GM12801 (cell line): Measurements from ENCODE around the gene SORCS2.

Source experiments
- CTCF ChIP-seq: IDR thresholded peaks from one replicate; pipeline ENCODE4 v1.5.1; 2011; ENCODE audit warnings: control low read depth; ENCODE audit not compliant: insufficient read length; ENCODE audit errors: extremely low read depth

SORCS2 gene

GRCh38 chr4:7458066-7458425 lies 265.7 kb downstream of the SORCS2 start:
- no peak for TF ChIP-seq CTCF

DNA sequence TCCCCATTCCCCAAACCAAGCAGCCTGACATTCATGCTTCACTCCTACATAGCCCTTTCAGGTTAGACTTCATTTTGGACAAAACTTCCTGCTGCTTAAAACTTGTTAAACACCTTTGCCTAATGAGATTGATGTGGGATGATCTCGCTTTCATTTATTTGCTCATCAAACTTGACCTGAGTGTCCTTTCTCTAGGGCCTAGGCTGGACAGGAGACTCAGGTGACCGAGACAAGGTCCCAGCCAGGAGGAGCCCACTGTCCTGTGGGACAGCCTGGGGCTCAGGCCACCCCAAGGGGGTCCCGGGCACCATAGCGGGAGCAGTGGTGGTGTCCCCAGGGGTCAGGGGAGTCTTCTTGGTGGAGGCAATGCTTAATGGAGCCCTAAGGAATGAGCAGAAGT lies 266.1 kb downstream of the SORCS2 start:
- TF ChIP-seq CTCF = no peak

DNA sequence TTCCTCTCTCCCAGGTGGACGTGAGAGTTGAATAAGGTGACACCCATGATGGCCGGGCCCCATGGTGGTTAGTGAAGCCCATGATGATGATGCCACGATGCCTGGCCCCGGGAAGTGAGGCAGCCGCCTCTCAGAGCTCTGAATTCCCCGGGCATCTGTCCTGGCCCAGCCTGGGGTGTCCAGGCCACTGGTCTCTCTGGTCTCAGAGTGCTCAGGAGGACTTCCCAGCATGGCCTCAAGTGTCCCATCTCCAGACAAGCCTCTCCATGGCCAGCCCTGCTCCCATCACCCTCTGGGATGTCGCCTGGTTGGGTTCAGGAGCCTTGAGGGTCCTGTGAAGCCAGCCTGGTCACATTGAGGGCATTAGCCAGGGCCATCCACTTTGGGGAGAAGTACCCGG lies 267.1 kb downstream of the SORCS2 start:
- TF ChIP-seq CTCF = no peak

DNA sequence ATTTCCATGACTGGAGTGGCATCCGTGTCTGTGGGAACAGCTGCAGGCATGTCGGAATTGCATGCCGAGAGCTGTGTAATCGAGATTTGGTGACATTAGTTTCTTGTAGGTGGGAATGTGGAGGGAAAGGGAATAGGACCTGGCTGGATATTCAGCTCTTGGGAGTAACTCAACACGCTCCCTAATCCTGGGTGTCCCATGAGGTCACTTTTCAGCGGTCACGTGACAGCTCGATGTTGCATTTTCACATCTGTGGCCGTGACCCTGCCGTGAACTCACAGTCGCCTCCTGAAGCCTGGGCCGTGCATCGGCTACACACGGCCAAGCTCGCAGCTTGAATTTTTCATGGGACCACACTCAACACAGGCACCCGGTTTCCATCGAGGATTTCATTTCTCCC lies 268.2 kb downstream of the SORCS2 start:
- TF ChIP-seq CTCF = no peak

DNA sequence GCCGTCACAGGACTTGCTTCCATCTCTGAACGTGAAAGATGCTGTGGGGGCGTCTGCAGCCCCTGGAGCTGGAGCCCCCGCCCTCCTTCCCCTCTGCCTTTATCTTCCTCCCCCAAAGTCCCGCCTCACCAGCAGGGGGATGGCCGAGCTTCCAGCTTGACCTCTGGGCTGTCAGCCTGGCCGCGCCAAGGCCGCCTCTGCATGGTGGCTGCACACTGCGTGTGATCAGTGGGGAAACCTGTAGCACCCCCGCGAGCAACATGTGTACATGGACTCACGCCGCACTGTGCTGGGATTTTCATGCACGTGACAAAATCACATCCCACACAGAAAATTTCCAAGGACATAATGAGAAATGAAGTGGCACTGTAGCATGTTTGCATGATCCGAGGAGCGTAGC lies 268.9 kb downstream of the SORCS2 start:
- TF ChIP-seq CTCF = no peak

DNA sequence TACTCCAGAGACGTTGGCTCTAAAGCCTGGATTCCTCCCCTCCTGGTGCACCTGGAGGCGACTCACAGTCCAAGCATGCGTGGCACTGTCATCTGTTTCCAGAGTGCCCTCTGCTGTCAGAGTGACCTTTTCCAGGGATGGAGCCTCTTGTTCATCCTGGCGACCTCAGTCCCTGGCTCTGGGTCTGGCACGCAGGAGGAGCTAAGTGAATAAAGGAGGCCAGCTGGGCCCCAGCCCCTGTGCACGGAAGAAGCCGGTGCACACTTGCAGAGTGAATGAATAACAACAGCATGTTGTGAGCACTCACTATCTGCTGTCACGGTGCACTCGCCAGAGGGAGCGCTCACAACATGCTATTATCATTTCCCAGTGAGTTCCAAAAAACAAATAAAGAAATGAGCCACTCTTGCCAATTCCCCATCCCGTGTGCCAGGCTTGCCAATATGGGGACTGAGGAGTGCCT lies 270.2 kb downstream of the SORCS2 start:
- TF ChIP-seq CTCF = no peak

DNA sequence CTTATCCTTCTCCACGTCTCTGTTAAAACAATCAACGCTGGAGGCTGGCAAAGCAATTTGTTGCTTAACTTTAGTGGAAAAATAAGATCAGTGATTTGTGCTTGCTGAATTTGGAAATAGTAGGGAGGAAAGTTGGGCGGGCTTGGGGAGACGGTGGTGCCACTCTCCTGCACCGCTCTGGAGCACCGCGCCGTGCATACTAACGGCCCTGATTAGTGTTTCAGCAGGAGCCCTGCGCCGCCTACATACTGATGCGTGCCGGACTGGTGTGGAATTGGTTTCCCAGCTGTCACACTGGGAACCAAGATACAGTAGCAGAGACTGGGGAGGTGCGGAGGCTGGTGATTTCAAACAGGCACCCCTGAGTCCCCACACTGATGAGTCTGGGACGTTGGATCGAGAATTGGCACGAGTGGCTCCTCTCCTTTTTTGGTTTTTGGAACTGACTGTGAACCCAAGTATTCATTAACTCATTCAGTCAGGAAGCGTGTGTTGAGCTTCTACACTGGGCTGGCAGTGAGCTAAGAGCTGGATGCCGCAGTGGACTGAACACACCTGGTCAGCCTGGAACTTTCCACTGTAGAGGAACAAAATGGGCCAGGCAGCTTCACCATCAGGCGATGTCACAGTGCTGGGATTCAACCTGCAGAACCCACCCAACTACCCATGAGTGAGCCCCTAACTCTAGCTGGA lies 271.4 kb downstream of the SORCS2 start:
- TF ChIP-seq CTCF = no peak

GRCh38 chr4:7464259-7464655 lies 271.9 kb downstream of the SORCS2 start:
- no peak for TF ChIP-seq CTCF
